ENCODE measurements around the gene SDC4. TPM values are rescaled to one million over a fixed set of nuclear protein-coding genes. Genes with fewer than 3 reads are reported as not detected.
A peak's percentile ranks its signal among the peaks of the same experiment; 100 is the strongest.

SDC4 gene, protein sequence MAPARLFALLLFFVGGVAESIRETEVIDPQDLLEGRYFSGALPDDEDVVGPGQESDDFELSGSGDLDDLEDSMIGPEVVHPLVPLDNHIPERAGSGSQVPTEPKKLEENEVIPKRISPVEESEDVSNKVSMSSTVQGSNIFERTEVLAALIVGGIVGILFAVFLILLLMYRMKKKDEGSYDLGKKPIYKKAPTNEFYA
- total RNA-seq (2011; cell fraction: chromatin; rRNA removed; ENCODE audit: low replicate concordance): 3.6 and 8.4 TPM in 2 replicates
- total RNA-seq (2011; cell fraction: nucleolus; rRNA removed): 8.3 and 10.0 TPM in 2 replicates
- 9.6 and 14.5 TPM in 2 replicates for total RNA-seq (2011; cell fraction: nucleoplasm; rRNA removed)
- total RNA-seq (2014; rRNA removed) (6.0 and 6.9 TPM in 2 replicates), total RNA-seq (2014; rRNA removed; fragmentation: Illumina TruSeq; extraction: Trizol) (6.3 and 7.5 TPM in 2 replicates), total RNA-seq (2015; rRNA removed; fragmentation: Illumina TruSeq; extraction: Trizol) (8.9 and 9.7 TPM in 2 replicates), total RNA-seq (2021) (8.7 and 10.7 TPM in 2 replicates), polyA plus RNA-seq (2011; rRNA removed) (4.7 and 5.3 TPM in 2 replicates), polyA plus RNA-seq (2014; fragmentation: Illumina TruSeq; extraction: Trizol) (7.8 and 8.4 TPM in 2 replicates), polyA plus RNA-seq (2014; fragmentation: Nextera tagmentation; extraction: Ambion mirVana) (1 to 10 TPM; 2.1 to 4.2 TPM), polyA plus RNA-seq (2014; rRNA removed) (6.4 and 6.7 TPM in 2 replicates), polyA minus RNA-seq (2011; rRNA and poly(A)+ RNA removed) (9.0 and 9.1 TPM in 2 replicates), Bru-seq, nascent RNA (percentile 73 among the genes with signal in this experiment), BruChase-seq, experiment 1, labeled RNA remaining after a 2-hour chase (percentile 62 among the genes with signal in this experiment), BruChase-seq, experiment 2, labeled RNA remaining after a 6-hour chase (percentile 68 among the genes with signal in this experiment)
- 3.7 and 4.4 TPM in 2 replicates for polyA plus RNA-seq (2011; cell fraction: cytosol; rRNA removed)
- 2.4 and 3.4 TPM in 2 replicates for polyA plus RNA-seq (2011; cell fraction: nucleus; rRNA removed)
- polyA plus RNA-seq (2012): 9.2 and 11.6 TPM in 2 replicates
- polyA minus RNA-seq (2011; cell fraction: cytosol; rRNA and poly(A)+ RNA removed): 6.7 and 7.5 TPM in 2 replicates
- polyA minus RNA-seq (2011; cell fraction: nucleus; rRNA and poly(A)+ RNA removed): 1.2 and 1.7 TPM in 2 replicates
- long read RNA-seq, experiment 1, partial matches to known transcripts: 1 of 12 reads
- long read RNA-seq, experiment 1, other reads (novel, unspliced or antisense): 7 of 12 reads
- long read RNA-seq, experiment 2, partial matches to known transcripts: 1 of 8 reads
- long read RNA-seq, experiment 2, other reads (novel, unspliced or antisense): 6 of 8 reads
- long read RNA-seq, experiment 3, partial matches to known transcripts: 0 of 3 reads
- long read RNA-seq, experiment 3, other reads (novel, unspliced or antisense): 2 of 3 reads

- H3K9me1 ChIP-seq (ENCODE audit: control insufficient read depth, insufficient read depth, low read length): no peaks in the 10 kb centered on the region
- in situ Hi-C loops (cut with MboI) (no loop called here), intact Hi-C loops (cut with micrococcal nuclease) (no loop called here)
- peak within 1 kb of the TSS; percentile 54 for H3K4me3 ChIP-seq
- no TSS peak for BruUV-seq (replicated peaks)
- H2AFZ ChIP-seq (ENCODE audit: low read depth, low read length): peak within 1 kb of the TSS; percentile 81
- no peaks in the 10 kb centered on the region for H3K9me3 ChIP-seq (replicated peaks; ENCODE audit: control insufficient read depth, insufficient read depth, low read depth, low read length)
- ChIA-PET POLR2A (interaction anchor here (0.6 to 2.5 kb wide), 13 partner anchors 12 to 333 kb away, joined by 3 to 32 read pairs (median 5); partner anchors contain the start of gene SYS1), CTCF (ENCODE audit: low intra/inter-chr PET ratio) (interaction anchor here (0.6 kb wide), 1 partner anchor 55 kb away, joined by 3 read pairs; no protein-coding TSS in a partner anchor)
- peak within 1 kb of the TSS; percentile 67 for H3K27ac ChIP-seq (ENCODE audit: extremely low read depth, low read depth, low read length)
- peak within 1 kb of the TSS; percentile 82 for H3K4me2 ChIP-seq (ENCODE audit: insufficient read depth, low read length)
- H3K36me3 ChIP-seq (ENCODE audit: control insufficient read depth, insufficient read depth, low read length): no peaks in the 10 kb centered on the region; the same call in 2 of the 3 replicates
- 2% methylated on average over 46 of the region's 77 CpGs for WGBS (ENCODE audit: insufficient coverage, low coverage, missing lambda C conversion rate)
- FAIRE-seq (peak; percentile 55), ATAC-seq (peak; percentile 84), DNase-seq (ENCODE audit: extremely low read depth in 1 of 4, low spot score in 3 of 4) (peak; percentile 76 to 87 (median 86))
- H3K9ac ChIP-seq (ENCODE audit: insufficient read depth in 1 of 2, low read depth in 2 of 2, low read length in 2 of 2): peak within 1 kb of the TSS; percentile 74 to 90
- H4K20me1 ChIP-seq (replicated peaks; ENCODE audit: control insufficient read depth, insufficient read depth, low read length): peaks cover 7% of the 10 kb centered on the region; the same call in 1 of the 2 replicates
- H3K79me2 ChIP-seq (ENCODE audit: control insufficient read depth, insufficient read depth, low read length): peaks cover 15% of the 10 kb centered on the region; the same call in 2 of the 3 replicates
- H3K4me1 ChIP-seq (replicated peaks in 1 of 2; ENCODE audit: control insufficient read depth in 2 of 2, insufficient read depth in 2 of 2, low read length in 2 of 2): peaks cover 27 to 41% of the 10 kb centered on the region in 2 experiments
- no peaks in the 10 kb centered on the region for H3K27me3 ChIP-seq (ENCODE audit: control insufficient read depth in 2 of 2, insufficient read depth in 2 of 2, low read length in 2 of 2)
- TF ChIP-seq ZNF740 (CRISPR knock-in tag; IDR thresholded peaks at IDR 0.05) (peak; percentile 96), ZNF740 (tag; IDR thresholded peaks at IDR 0.05) (peak in 1 of 2 experiments; percentile 75; a peak in 2 of 4 replicates), FOSL1 (tag; conservative IDR thresholded peaks at IDR 0.05) (peak; percentile 55), POLR2AphosphoS5 (IDR thresholded peaks at IDR 0.05; ENCODE audit: control insufficient read depth, insufficient read depth, low read depth, low read length) (peak; percentile 93), ZNF511 (CRISPR knock-in tag; IDR thresholded peaks at IDR 0.05) (0 out of 2 replicates have a peak, but pooled peaks have one; percentile 43), ZNF12 (CRISPR knock-in tag; IDR thresholded peaks at IDR 0.05) (peak; percentile 44; the same call in 1 of the 2 replicates), CBFA2T2 (conservative IDR thresholded peaks at IDR 0.05) (no peak), ZNF644 (tag; IDR thresholded peaks at IDR 0.05; ENCODE audit: low read depth) (no peak)
- TF ChIP-seq, protein P1, sequence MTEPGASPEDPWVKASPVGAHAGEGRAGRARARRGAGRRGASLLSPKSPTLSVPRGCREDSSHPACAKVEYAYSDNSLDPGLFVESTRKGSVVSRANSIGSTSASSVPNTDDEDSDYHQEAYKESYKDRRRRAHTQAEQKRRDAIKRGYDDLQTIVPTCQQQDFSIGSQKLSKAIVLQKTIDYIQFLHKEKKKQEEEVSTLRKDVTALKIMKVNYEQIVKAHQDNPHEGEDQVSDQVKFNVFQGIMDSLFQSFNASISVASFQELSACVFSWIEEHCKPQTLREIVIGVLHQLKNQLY (CRISPR knock-in tag; conservative IDR thresholded peaks at IDR 0.05): 0 out of 4 replicates have a peak, but pooled peaks of 1 of the 2 experiments have one; percentile 53
- TF ChIP-seq, protein P2, sequence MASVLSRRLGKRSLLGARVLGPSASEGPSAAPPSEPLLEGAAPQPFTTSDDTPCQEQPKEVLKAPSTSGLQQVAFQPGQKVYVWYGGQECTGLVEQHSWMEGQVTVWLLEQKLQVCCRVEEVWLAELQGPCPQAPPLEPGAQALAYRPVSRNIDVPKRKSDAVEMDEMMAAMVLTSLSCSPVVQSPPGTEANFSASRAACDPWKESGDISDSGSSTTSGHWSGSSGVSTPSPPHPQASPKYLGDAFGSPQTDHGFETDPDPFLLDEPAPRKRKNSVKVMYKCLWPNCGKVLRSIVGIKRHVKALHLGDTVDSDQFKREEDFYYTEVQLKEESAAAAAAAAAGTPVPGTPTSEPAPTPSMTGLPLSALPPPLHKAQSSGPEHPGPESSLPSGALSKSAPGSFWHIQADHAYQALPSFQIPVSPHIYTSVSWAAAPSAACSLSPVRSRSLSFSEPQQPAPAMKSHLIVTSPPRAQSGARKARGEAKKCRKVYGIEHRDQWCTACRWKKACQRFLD (CRISPR knock-in tag; IDR thresholded peaks at IDR 0.05): peak; percentile 65; the same call in 1 of the 2 replicates
These were observed at the start of gene SDC4 for GRCh38 chr20:45347936-45348778. Gene SDC4 (minus strand): TSS chr20:45348424. CDS start chr20:45348384, 40 bp downstream.

All from K562 (cell line).